Upper lobe of left lung (tissue), 4 donors: ENCODE measurements around the gene GFER.
A peak's percentile ranks its signal among the peaks of the same experiment; 100 is the strongest.

Source experiments
- CTCF ChIP-seq, 6 experiments: fragments of 450-650 bp in 4 of 6; fragments of 200-600 bp in 2 of 6; sonication (generic) in 2 of 6; IDR thresholded peaks; one replicate each; pipeline ENCODE4 v1.5.1; 2016 to 2019; ENCODE audit warnings: antibody characterized with exemption in 6 of 6
- EP300 ChIP-seq, 4 donors: sonication (generic); formaldehyde crosslinking; IDR thresholded peaks; one replicate each; pipeline ENCODE4 v1.5.1; 2017; ENCODE audit warnings: antibody characterized with exemption in 4 of 4, control low read depth in 2 of 4
- POLR2AphosphoS5 ChIP-seq, 2 donors: sonication (generic); formaldehyde crosslinking; IDR thresholded peaks; one replicate each; pipeline ENCODE4 v1.5.1; 2017; ENCODE audit warnings: antibody characterized with exemption in 2 of 2

DNA sequence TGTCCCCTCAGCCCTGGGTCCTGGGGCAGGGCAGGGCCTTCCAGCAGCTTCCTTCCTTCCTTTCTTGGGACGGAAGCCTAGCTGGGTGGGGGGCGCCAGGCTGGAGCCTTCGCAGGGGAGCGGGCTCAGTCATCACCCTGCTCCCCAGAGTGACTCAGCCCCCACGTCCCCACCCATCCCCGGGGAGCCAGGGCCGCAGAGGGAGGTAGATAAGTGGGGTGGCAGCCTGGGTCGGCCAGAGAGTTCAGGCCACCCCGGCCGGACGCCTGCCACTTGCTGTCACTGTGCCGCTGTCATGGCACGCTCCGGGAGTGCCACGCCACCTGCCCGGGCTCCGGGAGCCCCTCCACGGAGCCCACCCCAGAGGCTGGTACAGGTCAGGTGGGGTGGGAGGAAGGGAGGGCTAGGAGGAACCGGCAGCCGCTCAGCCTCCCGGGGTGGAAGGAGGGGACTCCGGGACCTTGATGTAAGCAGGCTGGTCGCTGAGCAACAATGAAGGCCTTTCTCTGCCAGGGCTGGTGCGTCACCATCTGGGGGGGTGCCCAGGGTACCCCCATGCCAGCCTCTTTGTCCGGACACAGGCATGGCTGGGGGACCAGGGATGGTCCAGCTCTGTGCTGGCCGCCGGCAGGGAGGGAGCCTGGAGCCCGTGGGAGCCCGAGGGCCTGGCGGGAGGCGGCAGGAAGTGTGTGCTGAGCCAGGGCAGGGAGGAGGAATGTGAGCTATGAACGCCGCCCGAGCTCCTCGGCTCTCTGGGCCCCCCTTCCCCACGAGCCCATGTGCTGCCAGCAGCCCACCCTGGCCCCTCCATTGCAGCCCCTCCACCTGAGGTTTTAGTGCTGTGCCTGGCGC, 49.3 kb downstream of the GFER start:
- TF ChIP-seq CTCF (IDR thresholded peaks at IDR 0.05) (no peak), POLR2AphosphoS5 (IDR thresholded peaks at IDR 0.05) (peak; percentile 61 to 85), EP300 (IDR thresholded peaks at IDR 0.05) (peak in 2 of 4 donors; percentile 37 to 54)
